ENCODE measurements around the gene PLPPR2.
"Not testable (repeated sequence)": the region's sequence is repeated elsewhere in the genome, so short reads cannot be mapped to it uniquely, and the experiment has no call there.

PLPPR2 gene

GRCh38 chr19:11364296-11364904, 9.2 kb downstream of the PLPPR2 start:
- intact Hi-C loops (cut with DNase I): no loop called here
- no peak for DNase-seq

GRCh38 chr19:11364935-11365334, 9.7 kb downstream of the PLPPR2 start:
- DNase-seq: peak in 8 of 42 donors; percentile 22 to 54 (median 41)
- intact Hi-C loops (cut with DNase I): no loop called here

GRCh38 chr19:11365557-11366117, 10.4 kb downstream of the PLPPR2 start:
- DNase-seq: no peak
- intact Hi-C loops (cut with DNase I): no loop called here

- intact Hi-C loops (cut with DNase I): no loop called here
- no peak for DNase-seq
These were observed 12.3 kb downstream of the PLPPR2 start for GRCh38 chr19:11367528-11367927.

- intact Hi-C loops (cut with DNase I): loop anchor here (5.0 kb wide), 1 partner anchor 112 kb away; the partner anchor contains the start of gene ELAVL3
- DNase-seq: no peak
These were observed 15.5 kb downstream of the PLPPR2 start for GRCh38 chr19:11370744-11371143.

GRCh38 chr19:11373166-11373884, 18.1 kb downstream of the PLPPR2 start:
- intact Hi-C loops (cut with DNase I): loop anchor here (5.0 kb wide), 1 partner anchor 109 kb away; the partner anchor contains the start of gene ELAVL3
- peak; percentile 69 to 98 (median 89) for DNase-seq

- peak in 4 of 42 donors; percentile 15 to 49 (median 27) for DNase-seq
- intact Hi-C loops (cut with DNase I): loop anchor here (2.0 to 5.0 kb wide), 2 partner anchors 29 to 108 kb away; partner anchors contain the start of gene ELAVL3
These were observed 18.7 kb downstream of the PLPPR2 start for GRCh38 chr19:11373885-11374432.

- intact Hi-C loops (cut with DNase I): loop anchor here (2.0 to 5.0 kb wide), 3 partner anchors 30 to 108 kb away; partner anchors contain the start of genes ELAVL3, ODAD3 and PRKCSH
- DNase-seq: peak; percentile 95 to 100 (median 99)
These were observed 19.4 kb downstream of the PLPPR2 start, which contains the start of gene SWSAP1 for GRCh38 chr19:11374433-11375142. SWSAP1 (plus strand) TSS chr19:11374666; CDS start chr19:11374681, 15 bp downstream.

GRCh38 chr19:11375143-11375948, 20.1 kb downstream of the PLPPR2 start:
- DNase-seq: peak in 25 of 42 donors; percentile 13 to 53 (median 34)
- intact Hi-C loops (cut with DNase I): loop anchor here (2.0 to 5.0 kb wide), 2 partner anchors 31 to 62 kb away; partner anchors contain the start of genes ODAD3 and PRKCSH

GRCh38 chr19:11377237-11377636, 22.0 kb downstream of the PLPPR2 start:
- intact Hi-C loops (cut with DNase I): loop anchor here (5.0 kb wide), 1 partner anchor 60 kb away; the partner anchor contains the start of genes ODAD3 and PRKCSH
- peak in 26 of 42 donors; percentile 22 to 75 (median 48) for DNase-seq

- intact Hi-C loops (cut with DNase I): loop anchor here (5.0 kb wide), 1 partner anchor 60 kb away; the partner anchor contains the start of genes ODAD3 and PRKCSH
These were observed 22.5 kb downstream of the PLPPR2 start for GRCh38 chr19:11377756-11378155.

GRCh38 chr19:11378319-11379189, 23.3 kb downstream of the PLPPR2 start:
- peak in 36 of 42 donors; percentile 20 to 81 (median 50) for DNase-seq
- intact Hi-C loops (cut with DNase I): loop anchor here (5.0 kb wide), 1 partner anchor 59 kb away; the partner anchor contains the start of genes ODAD3 and PRKCSH

More at GRCh38 chr19:11377756-11378155, 22.5 kb downstream of the PLPPR2 start:
- no peak for DNase-seq

- not testable (repeated sequence) for DNase-seq
- intact Hi-C loops (cut with DNase I): loop anchor here (5.0 kb wide), 1 partner anchor 58 kb away; the partner anchor contains the start of genes ODAD3 and PRKCSH
These were observed 24.1 kb downstream of the PLPPR2 start for GRCh38 chr19:11379269-11379845.

GRCh38 chr19:11379857-11380350, 24.7 kb downstream of the PLPPR2 start:
- no peak for DNase-seq
- intact Hi-C loops (cut with DNase I): loop anchor here (5.0 kb wide), 1 partner anchor 57 kb away; the partner anchor contains the start of genes ODAD3 and PRKCSH

GRCh38 chr19:11380653-11381537, 25.7 kb downstream of the PLPPR2 start:
- intact Hi-C loops (cut with DNase I): no loop called here
- DNase-seq: peak; percentile 91 to 98 (median 96)
